Inflammatory macrophage treated with lipopolysaccharide for 4 hours (primary cell): ENCODE results near the gene VSIG10L.
A peak's percentile ranks its signal among the peaks of the same experiment; 100 is the strongest.

Experiments used
- DNase-seq: peaks from one replicate; pipeline ENCODE4 v3.0.0-alpha.2; 2020

Gene VSIG10L

DNA sequence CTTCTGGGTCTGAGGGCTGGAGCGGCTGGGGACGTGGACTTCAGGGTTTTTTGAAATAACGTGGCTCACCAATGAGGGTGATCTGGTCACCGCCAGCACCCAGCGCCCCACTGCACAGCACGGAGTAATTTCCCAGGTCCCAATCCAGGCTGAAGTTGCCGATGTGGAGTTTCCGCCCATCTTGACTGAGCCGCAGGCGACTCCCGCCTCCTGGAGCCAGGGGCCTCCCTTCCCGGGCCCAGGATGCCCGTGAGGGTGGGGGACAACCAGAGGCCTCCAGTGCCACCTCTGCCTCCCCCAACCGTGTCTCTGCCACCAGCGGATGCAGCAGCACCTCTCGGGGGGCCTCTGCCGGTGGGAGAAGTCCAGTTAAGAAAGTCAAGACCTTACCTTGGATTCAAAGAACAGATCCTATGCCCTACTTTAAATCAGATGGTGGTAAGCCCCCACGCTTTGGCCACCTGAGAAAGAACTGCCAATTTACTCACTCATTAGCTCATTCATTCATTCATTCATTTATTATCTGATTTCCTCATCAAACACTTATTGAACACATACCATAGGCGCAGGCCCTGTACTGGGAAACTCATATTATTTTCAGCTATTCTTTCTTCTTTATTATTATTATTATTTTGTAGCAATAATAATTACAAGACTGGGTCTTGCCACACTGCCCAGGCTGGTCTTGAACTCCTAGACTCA is 3.9 kb downstream of the VSIG10L start:
- no peak for DNase-seq

DNA sequence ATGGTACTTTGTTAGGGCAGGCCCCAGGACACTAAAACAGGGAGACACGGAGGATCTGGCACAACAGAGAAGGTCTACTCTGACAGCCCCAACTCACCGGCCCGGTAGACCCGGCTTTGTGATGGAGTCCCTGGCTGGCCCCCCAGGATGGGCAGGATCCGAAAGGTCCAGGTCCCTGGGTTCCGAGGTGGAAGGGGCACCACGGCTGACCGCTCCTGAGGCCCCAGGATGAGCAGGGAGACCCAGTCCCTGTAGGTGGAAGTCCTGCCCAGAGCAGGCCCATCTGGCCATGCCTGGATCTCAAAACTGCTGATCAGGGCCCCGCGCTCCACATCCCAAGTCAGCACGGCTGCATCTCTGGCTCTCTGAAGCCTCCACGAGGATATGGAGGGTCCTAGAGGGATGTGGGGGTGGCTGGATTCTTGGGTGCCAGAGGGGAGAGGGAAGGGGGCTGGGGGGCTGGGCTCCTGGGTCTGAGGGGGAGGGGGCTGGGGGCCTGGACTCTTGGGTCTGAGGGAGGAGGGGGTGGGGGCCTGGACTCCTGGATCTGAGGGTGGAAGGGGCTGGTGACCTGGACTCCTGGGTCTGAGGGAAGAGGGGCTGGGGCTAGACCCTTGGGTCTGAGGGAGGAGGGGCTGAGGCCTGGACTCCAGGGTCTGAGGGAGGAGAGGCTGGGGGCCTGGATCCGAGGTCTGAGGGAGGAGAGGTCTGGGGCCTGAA is 4.6 kb downstream of the VSIG10L start:
- no peak for DNase-seq

DNA sequence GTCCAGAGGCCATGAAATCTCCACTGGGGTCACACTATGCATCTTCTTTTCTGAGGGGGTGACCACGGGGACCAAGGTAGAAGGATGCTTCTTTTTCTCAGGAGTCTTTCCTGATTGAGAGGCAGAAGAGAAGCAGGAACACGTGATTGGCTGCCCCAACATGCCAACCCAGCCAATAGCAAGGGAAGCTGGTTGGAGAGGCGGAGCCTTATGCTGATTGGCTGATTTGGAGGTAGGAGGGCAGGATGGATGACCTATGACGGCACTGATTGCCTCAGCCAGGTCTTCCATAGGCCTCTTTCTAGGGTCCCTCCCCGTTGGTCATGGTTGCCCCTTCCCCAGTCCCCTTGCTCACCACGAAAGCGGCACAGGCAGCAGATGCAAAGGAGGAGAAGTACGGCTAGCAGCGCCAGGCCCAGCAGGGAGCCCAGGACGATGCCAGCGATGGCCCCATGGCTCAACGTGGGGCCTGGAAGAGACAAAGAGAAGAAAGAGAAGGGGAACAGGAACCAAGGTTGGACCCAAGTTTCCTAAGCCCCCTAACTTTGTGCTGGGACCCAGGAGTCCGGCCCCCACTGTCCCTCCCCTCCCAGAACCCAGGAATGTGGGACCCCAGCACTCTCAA is 8.0 kb downstream of the VSIG10L start:
- peak; percentile 15 for DNase-seq

DNA sequence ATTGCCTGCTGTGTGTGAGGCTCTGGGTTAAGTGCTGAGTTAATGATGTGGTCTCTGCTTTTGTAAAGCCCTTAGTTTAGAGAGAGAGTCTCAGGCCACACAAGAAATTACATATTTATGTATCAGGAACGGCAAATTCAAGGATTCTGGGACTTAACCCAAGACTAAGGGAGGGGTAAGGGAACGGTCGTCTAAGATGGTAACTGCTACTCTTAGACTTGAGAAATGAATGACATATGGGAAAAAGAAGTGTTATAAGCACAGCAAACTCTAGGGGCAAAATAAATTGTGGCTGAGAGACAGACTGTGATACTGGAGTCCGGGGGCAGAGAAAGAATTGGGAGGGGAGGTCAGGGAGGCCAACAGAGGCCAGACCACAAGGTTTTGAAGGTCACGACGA is 10.2 kb downstream of the VSIG10L start:
- DNase-seq, result no peak

DNA sequence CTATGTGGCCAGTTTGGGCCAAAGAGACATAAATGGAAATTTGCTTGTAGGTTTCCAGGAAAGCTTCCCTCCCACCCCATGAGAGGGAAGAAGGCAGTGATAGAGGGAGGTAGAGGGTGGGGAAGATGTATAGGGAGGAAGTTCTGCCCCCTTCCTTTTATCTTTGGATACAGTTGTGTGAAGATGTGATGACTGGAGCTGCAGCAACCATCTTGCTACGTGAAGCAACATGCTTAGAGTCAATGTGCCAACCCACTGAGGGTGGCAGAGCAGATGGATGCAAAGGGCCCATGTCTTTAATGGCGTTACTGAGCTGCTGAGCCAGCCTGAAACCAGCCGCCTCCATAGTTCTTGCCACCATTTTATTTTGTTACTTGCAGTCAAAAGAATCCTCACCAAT is 10.7 kb downstream of the VSIG10L start:
- no peak for DNase-seq

DNA sequence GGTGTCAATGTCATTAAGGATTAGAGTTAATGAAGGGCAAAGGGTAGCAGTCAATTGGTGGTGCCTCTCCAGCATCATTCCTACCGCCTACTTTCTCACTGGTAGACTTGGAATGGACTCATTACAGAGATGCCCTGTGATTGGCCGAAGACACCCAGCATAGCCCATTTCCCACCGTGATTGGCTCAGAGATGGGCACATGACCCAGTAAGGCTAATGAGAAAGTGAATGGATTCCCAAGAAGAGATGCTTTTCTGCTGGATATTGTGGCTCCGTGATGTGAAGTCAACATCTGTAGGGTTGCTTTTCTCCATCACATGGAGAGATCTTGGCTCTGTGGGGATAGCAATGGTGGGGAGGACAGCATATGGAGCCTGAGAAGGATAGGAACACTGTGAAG is 11.6 kb downstream of the VSIG10L start:
- no peak for DNase-seq

DNA sequence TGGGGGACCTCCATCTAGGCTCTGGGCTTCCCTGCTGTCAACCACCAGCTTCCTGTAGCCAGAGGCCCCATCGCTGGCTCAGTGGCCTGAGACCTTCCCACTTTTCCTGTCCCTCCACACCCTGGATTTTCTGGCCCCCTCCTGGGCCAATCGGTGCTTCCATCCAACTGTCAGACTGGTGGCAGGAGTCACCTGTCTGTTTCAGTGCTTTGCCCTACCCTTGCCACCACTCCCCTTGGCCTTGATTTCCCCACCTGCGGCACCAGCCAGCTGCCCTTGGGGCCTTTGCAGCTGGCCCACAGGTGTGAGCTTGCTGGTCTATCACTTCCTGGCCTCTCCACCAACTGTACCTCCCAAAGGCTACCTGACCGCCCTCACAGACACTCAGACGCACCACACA is 12.5 kb downstream of the VSIG10L start:
- no peak for DNase-seq

DNA sequence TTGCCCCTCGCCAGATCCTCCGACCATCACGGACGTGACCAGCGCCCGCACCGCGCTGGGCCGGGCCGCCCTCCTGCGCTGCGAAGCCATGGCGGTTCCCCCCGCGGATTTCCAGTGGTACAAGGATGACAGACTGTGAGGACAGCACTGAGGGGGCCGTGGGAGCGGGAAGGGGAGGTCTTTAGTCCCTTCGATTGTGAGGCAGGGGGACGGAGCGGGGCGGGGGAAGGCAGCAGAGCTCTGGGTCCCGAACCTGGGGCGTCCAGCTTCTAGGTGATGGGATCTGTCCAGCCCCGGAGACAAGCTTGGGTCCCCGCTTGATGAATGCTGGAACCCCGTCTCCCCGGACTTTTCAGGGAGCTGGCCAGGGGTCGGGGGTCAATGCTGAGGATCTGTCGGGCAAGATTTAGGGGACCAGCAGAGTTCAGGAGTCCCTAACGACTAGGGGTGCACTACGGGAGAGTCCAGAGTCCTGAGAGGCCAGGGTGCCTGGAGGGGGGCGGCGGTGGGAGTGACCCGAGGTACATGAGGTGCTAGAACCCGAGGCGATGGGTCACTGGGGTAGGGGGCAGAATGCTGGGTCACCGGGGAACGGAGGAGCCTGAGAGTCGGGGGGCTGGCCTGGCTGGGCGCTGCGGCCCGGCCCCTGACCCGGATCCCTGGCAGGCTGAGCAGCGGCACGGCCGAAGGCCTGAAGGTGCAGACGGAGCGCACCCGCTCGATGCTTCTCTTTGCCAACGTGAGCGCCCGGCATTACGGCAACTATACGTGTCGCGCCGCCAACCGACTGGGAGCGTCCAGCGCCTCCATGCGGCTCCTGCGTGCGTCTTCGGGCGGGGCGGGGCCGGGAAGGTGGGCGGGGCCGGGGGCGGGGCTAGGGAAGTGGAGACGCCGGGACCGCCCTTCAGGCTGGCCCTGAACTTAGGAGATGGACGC is 14.6 kb downstream of the VSIG10L start:
- DNase-seq, result peak; percentile 80

DNA sequence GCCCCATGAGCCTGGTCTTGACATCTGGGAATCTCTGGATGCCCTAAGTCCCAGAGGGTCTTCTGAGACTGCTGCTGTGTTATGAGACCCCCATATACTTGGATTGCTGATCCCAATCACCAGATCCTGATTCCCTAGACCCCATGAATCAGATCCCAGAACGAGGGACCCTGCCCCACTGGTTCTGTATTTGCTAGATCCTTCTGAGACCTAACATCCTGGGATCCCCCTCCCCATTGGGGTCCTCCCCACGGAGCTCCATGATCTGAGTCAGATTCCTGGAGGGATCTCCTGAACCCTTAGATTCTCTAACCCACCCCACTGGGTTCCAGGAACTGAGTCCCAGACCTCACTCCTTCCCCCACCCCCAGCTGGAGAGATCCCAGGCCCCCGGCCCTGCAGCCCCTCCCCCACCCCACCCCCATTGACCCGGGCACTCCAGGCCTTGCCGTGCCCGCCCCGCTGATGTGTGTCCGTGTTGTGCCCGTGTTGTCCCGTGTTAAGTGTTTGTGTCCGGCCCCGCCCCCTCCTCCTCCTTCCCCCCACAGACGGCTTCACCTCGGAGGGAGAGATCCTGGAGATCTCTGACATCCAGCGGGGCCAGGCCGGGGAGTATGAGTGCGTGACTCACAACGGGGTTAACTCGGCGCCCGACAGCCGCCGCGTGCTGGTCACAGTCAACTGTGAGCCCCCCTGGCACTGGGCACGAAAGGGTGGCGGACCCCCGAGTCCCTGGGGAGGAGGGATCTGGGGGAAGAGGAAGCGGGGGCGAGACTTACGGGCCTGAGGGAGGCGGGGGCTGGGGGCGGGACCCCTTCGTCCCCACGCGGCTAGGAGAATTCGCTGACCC is 15.5 kb downstream of the VSIG10L start:
- no peak for DNase-seq

DNA sequence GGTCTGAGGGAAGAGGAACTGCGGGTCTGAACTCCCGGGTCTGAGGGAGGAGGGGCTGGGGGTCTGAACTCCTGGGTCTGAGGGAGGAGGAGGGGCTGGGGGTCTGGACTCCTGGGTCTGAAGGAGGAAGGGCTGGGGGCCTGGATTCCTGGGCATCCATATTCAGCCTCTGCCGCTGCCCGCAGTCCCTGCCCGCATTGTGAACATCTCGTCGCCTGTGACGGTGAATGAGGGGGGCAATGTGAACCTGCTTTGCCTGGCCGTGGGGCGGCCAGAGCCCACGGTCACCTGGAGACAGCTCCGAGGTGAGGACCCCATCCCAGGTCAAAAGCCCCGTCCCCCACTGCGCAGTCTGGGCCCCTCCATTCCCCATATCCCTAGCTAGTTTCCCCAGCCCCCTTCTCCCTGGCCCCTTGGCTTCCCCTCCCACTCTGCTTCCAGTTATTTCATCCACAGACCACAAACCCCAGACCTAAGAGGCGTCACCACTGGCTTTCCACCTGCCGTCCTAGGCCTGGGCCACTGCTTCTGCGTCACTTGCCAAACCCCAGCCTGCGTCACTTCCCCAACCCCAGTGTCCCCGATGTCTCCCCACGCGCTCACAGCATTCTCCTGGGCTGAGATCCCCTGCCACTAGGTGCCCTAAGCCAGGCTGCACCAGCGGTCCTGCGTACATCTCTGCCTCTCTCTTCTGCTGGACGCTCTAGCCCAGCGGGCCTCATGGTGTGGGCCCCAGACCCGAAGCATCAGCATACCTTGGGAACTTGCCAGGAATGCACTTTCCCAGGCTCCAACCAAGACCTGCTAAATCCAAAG is 16.6 kb downstream of the VSIG10L start:
- DNase-seq, result peak; percentile 3

DNA sequence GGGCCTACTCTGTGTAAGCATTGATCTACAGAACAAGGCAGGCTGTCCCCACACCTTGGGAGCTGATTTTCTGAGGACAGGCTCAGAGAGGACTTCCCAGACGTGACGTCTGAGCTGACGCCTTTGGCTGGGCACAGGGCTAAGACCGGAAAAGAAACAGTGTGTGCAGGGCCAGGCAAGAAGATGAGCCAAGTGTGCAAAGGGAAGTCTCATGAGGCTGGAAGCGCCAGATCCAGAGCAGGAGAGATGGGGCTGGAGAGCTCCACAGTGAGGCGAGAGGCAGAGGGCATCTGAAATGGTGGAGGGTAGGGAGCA is 17.8 kb downstream of the VSIG10L start:
- no peak for DNase-seq

DNA sequence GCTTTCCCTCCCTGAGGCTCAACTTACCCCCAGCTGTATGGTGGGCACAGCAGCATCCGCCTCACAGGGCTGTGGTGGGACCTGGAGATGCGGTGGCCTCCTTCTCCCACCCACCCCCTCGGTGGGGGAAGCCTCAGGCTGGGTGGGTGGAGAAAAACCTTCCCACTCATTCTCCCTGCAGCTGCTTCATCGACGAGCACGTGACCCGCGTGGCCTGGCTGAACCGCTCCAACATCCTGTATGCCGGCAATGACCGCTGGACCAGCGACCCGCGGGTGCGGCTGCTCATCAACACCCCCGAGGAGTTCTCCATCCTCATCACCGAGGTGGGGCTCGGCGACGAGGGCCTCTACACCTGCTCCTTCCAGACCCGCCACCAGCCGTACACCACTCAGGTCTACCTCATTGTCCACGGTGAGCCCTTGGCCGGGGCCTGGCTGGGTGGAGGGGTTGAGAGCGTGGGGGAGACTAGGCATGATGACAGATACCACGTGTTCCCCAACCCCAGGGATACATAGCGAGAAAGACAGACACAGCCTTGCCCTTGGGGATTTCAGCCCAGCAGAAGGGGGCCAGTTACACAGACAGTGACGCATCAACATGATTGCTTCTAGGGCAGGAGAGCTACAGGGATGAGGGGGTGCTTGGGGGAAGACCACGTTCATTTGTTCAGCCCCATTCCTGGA is 18.3 kb downstream of the VSIG10L start:
- DNase-seq, result no peak

DNA sequence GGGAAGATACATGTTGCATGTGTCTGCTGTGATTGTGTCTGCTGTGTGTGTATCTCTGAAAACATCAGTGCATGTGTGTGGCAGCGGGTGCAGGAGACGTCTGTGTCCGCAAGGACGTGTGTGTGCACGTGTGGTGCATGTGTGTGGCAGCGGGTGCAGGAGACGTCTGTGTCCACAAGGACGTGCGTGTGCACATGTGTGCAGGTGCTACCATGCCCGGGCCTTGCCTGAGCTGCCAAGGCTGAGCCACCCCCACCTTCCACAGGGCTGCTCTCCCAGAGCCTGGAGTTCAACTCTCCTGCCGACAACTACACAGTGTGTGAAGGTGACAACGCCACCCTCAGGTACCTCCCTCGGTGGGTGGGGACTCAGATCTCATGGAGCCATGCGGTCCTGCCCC is 20.1 kb downstream of the VSIG10L start:
- DNase-seq, result no peak

DNA sequence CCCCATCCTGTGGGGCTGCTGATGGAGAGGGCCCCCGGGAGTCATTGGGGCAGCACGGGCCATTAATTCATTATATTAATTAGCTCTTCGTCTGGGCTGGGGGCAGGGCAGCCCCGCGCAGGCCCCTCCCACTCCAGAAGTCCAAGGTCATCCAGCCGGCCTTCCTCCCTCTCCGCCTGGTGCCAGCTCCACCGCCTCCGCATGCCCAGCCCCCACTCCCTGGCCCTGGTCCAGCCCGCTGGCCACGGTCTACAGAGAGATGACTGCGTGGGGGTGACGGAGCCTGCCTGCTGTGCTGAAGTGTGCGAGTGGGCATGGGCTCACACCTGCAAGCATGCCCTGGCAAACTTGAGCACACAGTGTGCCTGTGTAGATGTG is 21.7 kb downstream of the VSIG10L start:
- no peak for DNase-seq

DNA sequence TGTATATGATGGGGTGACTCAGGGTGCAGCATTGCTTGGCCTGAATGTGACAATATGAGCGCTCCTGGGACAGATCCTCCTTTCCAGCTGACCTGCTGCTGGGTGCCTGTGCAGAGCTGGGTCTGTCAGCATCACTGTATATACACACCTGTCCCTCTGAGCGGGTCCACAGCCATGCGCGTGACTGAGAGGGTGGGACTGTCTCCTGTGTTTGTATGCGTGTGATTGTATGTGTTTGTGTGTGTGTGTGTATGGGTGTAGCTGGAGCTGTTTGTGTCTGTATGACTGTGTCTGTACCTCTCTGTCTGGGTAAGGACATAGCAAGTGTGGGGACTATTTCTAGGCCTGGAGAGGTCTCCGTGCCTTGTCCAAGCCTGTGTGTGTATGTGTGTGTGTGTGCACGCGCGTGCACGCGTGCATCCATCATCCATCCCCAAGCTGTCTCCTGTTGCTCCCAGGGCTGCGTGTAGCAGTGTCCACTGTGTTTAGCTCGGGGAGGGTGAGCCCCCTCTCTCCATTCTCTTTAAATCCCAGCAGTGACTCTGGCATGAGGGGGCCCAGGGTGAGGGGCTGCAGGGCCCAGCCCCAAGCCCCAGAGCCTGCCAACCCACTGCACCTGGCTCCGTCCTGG is 22.2 kb downstream of the VSIG10L start:
- no peak for DNase-seq

DNA sequence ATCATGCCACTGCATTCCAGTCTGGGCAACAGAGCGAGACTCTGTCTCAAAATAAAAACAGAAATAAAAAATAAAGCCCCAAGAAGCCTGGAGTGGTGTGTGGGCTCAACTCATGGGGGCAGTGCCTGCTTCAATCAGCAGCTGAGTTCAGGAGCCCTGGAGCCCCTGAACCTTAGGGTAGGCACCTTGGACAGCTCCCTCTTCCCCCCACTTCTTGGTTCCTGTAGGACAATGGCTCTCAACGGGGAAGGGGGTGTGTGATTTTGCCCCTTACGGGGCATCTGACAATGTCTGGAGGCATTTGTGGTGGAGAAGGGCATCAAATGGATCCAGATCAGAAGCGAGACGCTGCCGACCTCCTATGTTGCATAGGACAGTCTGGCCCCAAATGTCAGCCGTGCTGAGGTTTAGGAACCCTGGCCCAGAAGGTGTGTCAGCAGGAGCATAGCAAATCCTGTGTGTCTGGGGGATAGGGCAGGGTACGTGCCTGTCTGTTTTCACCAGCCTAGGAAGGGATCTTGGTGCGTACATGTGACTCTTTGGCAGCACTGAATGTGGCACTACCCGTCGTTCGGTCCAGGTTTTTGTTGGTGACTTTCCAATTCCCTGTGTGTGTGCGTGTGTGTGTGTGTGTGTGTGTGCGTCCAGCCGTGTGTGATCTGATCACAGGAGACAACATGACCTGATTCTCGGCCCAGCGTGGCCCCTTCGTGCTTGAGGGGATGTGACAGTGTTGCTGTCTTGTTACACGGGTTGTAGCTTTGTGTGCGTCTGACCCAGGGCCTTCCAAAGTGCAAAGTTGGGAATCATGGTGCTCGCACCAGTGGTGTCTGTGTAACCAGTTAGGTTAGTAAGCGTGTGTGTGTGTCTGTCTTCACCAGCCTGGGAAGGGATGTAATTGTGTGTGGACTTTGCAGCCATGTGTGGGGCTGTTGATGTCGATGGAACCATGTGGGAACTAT is 23.0 kb downstream of the VSIG10L start:
- no peak for DNase-seq

DNA sequence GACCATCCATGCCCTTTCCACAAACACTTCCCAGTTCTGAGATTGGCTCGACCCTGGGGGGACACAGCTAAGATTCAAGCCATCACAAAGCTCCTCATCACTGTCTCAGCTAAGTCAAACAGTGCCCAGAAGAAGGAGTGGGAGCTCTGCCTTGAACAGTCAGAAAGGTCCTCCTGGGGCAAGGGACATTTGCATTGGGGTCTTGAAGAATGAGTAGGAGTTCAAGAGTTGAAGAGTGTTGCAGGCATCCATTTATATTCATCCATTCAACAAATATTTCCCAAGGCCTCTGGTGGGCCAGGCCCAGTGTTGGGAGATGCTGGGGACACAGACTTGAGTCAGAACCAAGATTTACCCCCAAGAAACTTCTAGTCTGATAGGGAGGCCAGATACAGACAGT is 24.0 kb downstream of the VSIG10L start:
- no peak for DNase-seq

DNA sequence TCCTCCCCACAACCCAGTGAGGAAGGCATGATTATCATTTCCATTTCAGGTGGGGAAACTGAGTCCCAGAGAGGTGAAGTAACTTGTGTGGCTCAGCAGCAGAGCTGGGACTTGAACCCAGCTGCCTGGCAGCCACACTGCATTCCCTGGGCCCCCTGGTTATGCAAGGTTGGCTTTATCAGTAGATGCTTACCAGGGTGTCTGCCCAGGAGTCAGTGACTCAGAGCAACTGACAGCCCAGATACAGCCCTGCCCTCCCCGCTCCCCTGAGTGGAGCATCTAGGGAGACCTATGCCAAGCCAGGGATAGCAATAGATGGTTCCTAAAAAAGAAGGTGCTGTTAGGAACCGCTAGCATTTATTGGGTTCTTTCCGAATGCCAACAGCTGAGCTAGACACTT is 24.6 kb downstream of the VSIG10L start:
- no peak for DNase-seq

DNA sequence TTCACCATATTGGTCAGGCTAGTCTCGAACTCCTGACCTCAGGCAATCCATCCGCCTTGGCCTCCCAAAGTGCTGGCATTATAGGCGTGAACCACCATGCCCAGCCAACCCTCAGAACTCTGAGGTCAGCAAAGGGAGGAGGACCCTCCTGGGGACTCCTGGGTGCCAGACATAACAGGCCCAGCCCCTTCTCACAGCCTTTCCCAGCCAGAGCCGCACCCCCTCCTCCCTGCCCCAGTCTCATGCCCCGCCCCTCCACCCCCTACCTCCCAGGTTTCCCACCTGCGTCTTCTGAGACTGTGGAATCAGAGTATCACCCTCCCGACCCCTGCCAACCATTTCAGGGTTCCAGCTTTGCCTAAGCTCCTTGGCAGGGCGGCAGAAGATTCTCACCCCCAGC is 25.3 kb downstream of the VSIG10L start:
- no peak for DNase-seq
